HG03432 (cell line): ENCODE data around the gene ACOT4.
"Not testable (repeated sequence)": the region's sequence is repeated elsewhere in the genome, so short reads cannot be mapped to it uniquely, and the experiment has no call there.

Experiments
- ATAC-seq: cut with Tn5 transposase; IDR thresholded peaks from one replicate; pipeline ENCODE4 v1.9.1; 2021; ENCODE audit warnings: mild to moderate bottlenecking, moderate library complexity; ENCODE audit not compliant: unreplicated experiment

ACOT4 gene

GRCh38 chr14:73591690-73592449, at the start of gene ACOT4:
ACOT4 (plus strand) TSS chr14:73591873; CDS start chr14:73591960, 87 bp downstream.
- peak; percentile 59 for ATAC-seq

- ATAC-seq, result not testable (repeated sequence)
These were observed 48.7 kb upstream of the ACOT4 start for GRCh38 chr14:73542961-73543360.

- not testable (repeated sequence) for ATAC-seq
These were observed 46.3 kb upstream of the ACOT4 start for GRCh38 chr14:73545353-73545752.

DNA sequence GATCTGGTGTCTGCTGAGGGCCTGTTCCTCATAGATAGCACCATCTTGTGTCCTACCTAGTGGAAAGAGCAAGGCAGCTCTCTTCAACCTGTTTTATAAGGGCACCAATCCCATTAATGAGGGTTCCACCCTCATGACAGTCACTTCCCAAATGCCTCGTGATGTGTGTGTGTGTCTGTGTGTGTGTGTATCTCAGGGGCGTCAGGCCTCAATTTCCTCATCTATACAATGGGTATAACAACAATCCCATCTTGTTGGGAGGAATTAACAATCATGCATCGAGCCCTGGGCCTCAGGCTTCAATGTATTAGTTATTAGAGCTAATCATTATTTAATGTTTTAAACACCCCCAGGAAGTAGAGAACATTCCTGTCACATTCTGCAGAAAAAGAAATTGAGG, 42.6 kb upstream of the ACOT4 start:
- ATAC-seq, result not testable (repeated sequence)

- ATAC-seq, result not testable (repeated sequence)
These were observed 41.7 kb upstream of the ACOT4 start for GRCh38 chr14:73549889-73550524.

GRCh38 chr14:73553845-73554244, 37.8 kb upstream of the ACOT4 start:
- no peak for ATAC-seq

DNA sequence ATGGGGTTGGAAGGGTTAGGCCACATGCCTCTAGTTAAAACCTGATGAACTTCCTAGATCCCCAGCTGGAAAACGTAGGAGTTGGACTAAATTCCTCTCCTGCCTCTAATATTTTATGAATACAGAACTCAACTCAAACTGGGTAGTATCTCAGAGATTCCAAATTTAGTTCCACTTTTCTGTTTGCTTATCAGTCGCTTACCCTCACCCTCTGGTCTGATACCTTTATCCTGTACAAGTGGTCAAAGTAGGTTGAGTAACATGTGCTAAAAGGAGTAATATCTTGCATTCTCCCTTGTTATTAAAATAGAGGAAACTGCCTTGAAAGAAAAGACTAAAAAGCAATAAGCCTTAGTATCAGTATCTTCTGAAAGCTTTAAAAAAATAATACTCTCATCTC, 34.5 kb upstream of the ACOT4 start:
- ATAC-seq, result not testable (repeated sequence)

DNA sequence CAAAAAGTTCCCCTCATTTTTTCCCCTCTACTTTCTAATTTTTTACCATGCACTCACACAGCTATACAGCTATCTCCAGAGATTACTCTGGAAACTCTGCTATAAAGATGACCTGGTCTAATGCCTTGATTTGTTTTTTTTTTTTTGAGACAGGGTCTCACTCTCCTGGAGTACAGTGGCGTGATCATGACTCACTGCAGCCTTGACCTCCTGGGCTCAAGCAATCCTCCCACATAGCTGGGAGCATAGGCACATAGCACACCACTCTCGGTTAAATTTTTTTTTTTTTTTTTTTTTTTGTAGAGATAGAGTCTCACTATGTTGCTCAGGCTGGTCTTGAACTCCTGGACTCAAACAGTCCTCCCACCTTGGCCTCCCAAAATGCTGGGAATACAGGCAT, 33.4 kb upstream of the ACOT4 start:
- ATAC-seq, result not testable (repeated sequence)

DNA sequence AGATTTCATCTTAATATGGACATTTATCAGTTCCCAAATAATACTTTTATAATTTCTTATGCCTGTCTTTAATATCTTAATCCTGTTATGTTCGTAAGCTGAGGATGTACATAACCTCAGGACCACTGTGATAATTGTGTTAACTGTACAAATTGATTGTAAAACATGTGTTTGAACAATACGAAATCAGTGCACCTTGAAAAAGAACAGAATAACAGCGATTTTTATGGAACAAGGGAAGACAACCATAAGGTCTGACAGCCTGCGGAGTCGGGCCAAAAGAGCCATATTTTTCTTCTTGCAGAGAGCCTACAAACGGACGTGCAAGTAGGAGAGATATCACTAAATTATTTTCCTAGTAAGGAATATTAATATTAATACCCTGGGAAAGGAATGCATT, 29.4 kb upstream of the ACOT4 start:
- not testable (repeated sequence) for ATAC-seq

DNA sequence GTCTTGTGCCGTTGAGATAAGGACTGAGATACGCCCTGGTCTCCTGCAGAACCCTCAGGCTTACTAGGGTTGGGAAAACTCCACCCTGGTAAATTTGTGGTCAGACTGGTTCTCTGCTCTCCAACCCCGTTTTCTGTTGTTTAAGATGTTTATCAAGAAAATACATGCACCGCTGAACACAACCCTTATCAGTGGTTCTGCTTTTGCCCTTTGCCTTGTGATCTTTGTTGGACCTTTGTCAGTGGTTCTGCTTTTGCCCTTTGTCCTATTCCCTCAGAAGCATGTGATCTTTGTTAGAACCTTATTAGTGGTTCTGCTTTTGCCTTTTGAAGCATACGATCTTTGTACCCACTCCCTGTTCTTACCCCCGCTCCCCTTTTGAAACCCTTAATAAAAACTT, 29.0 kb upstream of the ACOT4 start:
- ATAC-seq, result not testable (repeated sequence)

GRCh38 chr14:73566431-73566830, 25.2 kb upstream of the ACOT4 start:
- ATAC-seq, result not testable (repeated sequence)

- ATAC-seq, result not testable (repeated sequence)
These were observed 24.7 kb upstream of the ACOT4 start for GRCh38 chr14:73566935-73567334.

DNA sequence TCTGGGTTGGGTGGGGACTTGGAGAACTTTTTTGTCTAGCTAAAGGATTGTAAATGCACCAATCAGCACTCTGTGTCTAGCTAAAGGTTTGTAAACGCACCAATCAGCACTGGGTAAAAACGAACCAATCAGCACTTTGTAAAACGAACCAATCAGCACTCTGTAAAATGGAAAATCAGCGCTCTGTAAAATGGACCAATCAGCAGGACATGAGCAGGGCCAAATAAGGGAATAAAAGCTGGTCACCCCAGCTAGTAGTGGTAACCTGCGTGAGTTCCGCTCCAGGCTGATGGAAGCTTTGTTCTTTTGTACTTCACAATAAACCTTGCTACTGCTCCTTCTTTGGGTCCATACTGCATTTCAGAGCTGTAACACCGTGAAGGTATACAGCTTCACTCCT, 24.3 kb upstream of the ACOT4 start:
- no peak for ATAC-seq

DNA sequence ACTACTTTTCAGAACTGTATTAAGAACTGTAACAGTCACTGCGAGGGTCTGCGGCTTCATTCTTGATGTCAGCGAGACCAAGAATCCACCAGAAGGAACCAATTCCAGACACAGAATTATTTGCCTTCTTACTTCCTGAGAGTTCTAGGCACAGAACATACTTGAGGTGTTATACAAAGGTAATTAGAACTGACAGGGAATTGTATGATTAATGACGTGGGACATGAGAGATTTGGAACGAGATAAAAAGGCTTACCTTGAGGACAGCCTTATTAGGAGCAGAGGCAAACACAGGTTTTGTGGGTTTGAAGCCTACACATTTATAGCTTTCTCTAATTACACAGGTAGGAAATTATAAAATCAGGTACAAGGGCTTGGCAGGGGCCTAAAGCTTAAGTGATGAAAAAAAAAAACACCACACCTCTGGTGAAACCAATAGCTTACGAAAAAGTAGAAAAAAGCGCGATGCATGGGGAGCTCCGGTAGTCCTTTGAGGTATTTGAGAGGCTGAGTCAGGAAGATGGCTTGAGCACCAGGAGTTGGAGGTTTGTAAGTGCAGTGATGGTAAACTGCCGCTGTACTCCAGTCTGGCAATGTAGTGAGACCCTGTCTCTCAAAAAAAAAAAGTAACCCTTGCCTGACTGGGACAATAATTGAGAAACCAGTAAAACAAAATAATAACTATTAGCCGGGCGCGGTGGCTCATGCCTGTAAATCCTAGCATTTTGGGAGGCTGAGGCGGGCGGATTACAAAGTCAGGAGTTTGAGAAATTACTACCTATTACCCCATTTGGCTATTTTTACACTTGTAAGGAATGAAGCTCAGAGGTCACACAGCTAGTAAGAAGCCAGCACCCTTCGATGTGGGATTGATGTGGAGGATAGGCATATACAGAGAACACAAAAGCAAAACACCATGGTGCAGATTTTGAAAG, 23.5 kb upstream of the ACOT4 start:
- no peak for ATAC-seq

GRCh38 chr14:73568886-73569184, 22.8 kb upstream of the ACOT4 start:
- ATAC-seq, result not testable (repeated sequence)

- ATAC-seq, result peak; percentile 68
These were observed 22.3 kb upstream of the ACOT4 start, which contains the start of gene ACOT2 for GRCh38 chr14:73569185-73569958. ACOT2 (plus strand) TSS chr14:73569213; CDS start chr14:73569241, 28 bp downstream.

DNA sequence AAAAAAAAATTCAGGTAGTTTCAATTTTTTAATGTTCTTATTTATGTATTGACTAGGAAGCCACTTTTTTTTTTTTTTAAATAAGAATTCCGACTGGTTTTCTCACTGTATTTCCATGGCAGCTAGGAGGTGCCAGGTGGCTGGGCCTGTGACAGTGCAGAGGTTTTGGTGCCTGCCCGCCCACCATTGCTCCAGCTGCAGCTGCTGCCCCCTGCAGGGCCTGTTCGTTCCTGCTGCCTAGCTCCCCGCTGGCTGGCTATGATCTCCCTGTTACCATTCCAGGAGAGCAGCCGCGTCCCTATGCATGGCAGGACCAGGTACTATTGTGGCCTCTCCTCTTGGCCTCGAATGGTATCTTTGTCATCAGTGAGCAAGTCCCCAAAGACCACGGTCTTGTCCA, 20.8 kb upstream of the ACOT4 start:
- peak; percentile 55 for ATAC-seq

GRCh38 chr14:73573034-73573433, 18.6 kb upstream of the ACOT4 start:
- ATAC-seq, result not testable (repeated sequence)

GRCh38 chr14:73573740-73574139, 17.9 kb upstream of the ACOT4 start:
- not testable (repeated sequence) for ATAC-seq

DNA sequence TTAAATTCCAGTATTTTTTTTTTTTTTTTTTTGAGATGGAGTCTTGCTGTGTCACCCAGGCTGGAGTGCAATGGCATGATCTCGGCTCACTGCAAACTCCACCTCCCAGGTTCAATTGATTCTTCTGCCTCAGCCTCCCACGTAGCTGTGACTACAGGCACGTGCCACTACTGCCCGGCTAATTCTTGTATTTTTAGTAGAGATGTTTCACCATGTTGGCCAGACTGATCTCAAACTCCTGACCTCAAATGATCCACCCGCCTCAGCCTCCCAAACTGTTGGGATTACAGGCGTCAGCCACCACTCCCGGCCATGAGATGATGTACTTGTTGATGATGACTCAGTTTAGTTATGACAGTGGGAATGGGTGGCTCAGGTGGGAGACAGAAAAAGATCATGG, 17.4 kb upstream of the ACOT4 start:
- ATAC-seq, result not testable (repeated sequence)
